Endothelial cell of umbilical vein (primary cell): ENCODE measurements around the gene ZNF516. TPM values are rescaled to one million over a fixed set of nuclear protein-coding genes. Genes with fewer than 3 reads are reported as not detected.

Source experiments
- BruUV-seq: library from RNA; stranded (reverse); fragments of 400-500 nt; replicated peaks from 2 replicates; lab custom pipeline; 2021; lab: Mats Ljungman, UMichigan
- CTCF ChIA-PET: fragments of 300-600, 350-600 bp; sonication (Branson Sonifier 250); formaldehyde crosslinking; loops from one replicate; lab custom pipeline; 2021; ENCODE audit warnings: antibody characterized with exemption, inconsistent platforms; lab: Charles Lee
- POLR2A ChIA-PET: fragments of 300-600, 350-600 bp; sonication (Branson Sonifier 250); formaldehyde crosslinking; loops from one replicate; lab custom pipeline; 2021; ENCODE audit warnings: antibody characterized with exemption, inconsistent platforms; lab: Charles Lee
- DNase-seq: peaks from one replicate; pipeline ENCODE4 v3.0.0-alpha.2; 2011; ENCODE audit warnings: low read depth, low spot score
- FAIRE-seq: peaks from 2 replicates; lab custom pipeline; 2011; peaks lifted over from hg19 to GRCh38; lab: Jason Lieb, UNC
- H2AFZ ChIP-seq: 2 replicates; pipeline ENCODE4 v1.6.0; 2012; ENCODE audit warnings: low read depth, low read length, control low read depth, inconsistent platforms
- H3K27ac ChIP-seq: 2 replicates; pipeline ENCODE4 v1.5.1; 2011; ENCODE audit warnings: low read depth, mild to moderate bottlenecking, control low read depth, low read length, moderate library complexity; ENCODE audit not compliant: insufficient read depth
- H3K27me3 ChIP-seq, 2 experiments: 2 replicates each; pipeline versions ENCODE4 v1.6.0 to v1.6.1; 2011; ENCODE audit warnings: low read length in 2 of 2, mixed read lengths in 1 of 2; ENCODE audit not compliant: control insufficient read depth in 2 of 2, insufficient read depth in 2 of 2
- H3K36me3 ChIP-seq, 2 experiments: 2 replicates in 1 of 2; 3 replicates in 1 of 2; pipeline ENCODE4 v1.5.1; 2011; ENCODE audit warnings: low read length in 2 of 2, mild to moderate bottlenecking in 1 of 2, moderate library complexity in 1 of 2; ENCODE audit not compliant: control insufficient read depth in 2 of 2, insufficient read depth in 2 of 2; ENCODE audit errors: extremely low read depth in 1 of 2
- H3K4me1 ChIP-seq: 3 replicates; pipeline ENCODE4 v1.5.1; 2011; ENCODE audit warnings: mild to moderate bottlenecking, low read length; ENCODE audit not compliant: control insufficient read depth, insufficient read depth; ENCODE audit errors: extremely low read depth
- H3K4me2 ChIP-seq: 2 replicates; pipeline ENCODE4 v1.6.1; 2011; ENCODE audit warnings: low read length, control low read depth, mixed read lengths; ENCODE audit not compliant: insufficient read depth
- H3K4me3 ChIP-seq, 3 experiments: fragments of 200-600 bp in 1 of 3; sonication (generic), shearing (Covaris generic) in 1 of 3; replicated peaks in 1 of 3; 2 replicates each; pipeline ENCODE4 v1.5.1; 2011 to 2016; ENCODE audit warnings: control low read depth in 3 of 3, low read length in 3 of 3, mild to moderate bottlenecking in 2 of 3, inconsistent platforms in 1 of 3, low read depth in 1 of 3, moderate library complexity in 1 of 3; ENCODE audit not compliant: insufficient read depth in 1 of 3
- H3K79me2 ChIP-seq: 2 replicates; pipeline ENCODE4 v1.6.0; 2012; ENCODE audit warnings: low read length, inconsistent platforms; ENCODE audit not compliant: control insufficient read depth, insufficient read depth
- H3K9ac ChIP-seq: replicated peaks from 2 replicates; pipeline ENCODE3; 2011; ENCODE audit warnings: low read length, control low read depth; ENCODE audit not compliant: insufficient read depth; ENCODE audit errors: extremely low read depth
- H3K9me1 ChIP-seq: replicated peaks from 3 replicates; pipeline ENCODE4 v1.6.0; 2011; ENCODE audit warnings: mild to moderate bottlenecking, low read length; ENCODE audit not compliant: control insufficient read depth, insufficient read depth; ENCODE audit errors: extremely low read depth
- H3K9me3 ChIP-seq: replicated peaks from 2 replicates; pipeline ENCODE4 v1.5.1; 2012; ENCODE audit warnings: low read length, inconsistent platforms; ENCODE audit not compliant: control insufficient read depth, insufficient read depth
- H4K20me1 ChIP-seq: replicated peaks from 2 replicates; pipeline ENCODE3; 2011; ENCODE audit warnings: mild to moderate bottlenecking, low read length; ENCODE audit not compliant: control insufficient read depth, insufficient read depth; ENCODE audit errors: extremely low read depth
- EZH2 ChIP-seq: IDR thresholded peaks from 2 replicates; pipeline ENCODE4 v1.6.1; 2012; ENCODE audit warnings: borderline replicate concordance, low read depth, mild to moderate bottlenecking, moderate library complexity, low read length, inconsistent platforms; ENCODE audit not compliant: severe bottlenecking
- FOS ChIP-seq: IDR thresholded peaks from 2 replicates; pipeline ENCODE4 v1.6.1; 2011; ENCODE audit warnings: mild to moderate bottlenecking, low read length, moderate library complexity, borderline replicate concordance; ENCODE audit not compliant: insufficient read depth
- GATA2 ChIP-seq: IDR thresholded peaks from 2 replicates; pipeline ENCODE4 v1.7.0; 2011; ENCODE audit warnings: low read depth, mild to moderate bottlenecking, moderate library complexity, mixed read lengths, low read length; ENCODE audit not compliant: insufficient read length, insufficient read depth
- JUN ChIP-seq: IDR thresholded peaks from 2 replicates; pipeline ENCODE4 v1.6.1; 2011; ENCODE audit warnings: borderline replicate concordance, low read depth; ENCODE audit not compliant: insufficient read length, insufficient read depth
- MYC ChIP-seq: IDR thresholded peaks from one replicate; pipeline ENCODE4 v1.6.1; 2011; ENCODE audit warnings: mild to moderate bottlenecking, low read depth, low read length
- POLR2A ChIP-seq: IDR thresholded peaks from 2 replicates; pipeline ENCODE4 v1.6.1; 2012; ENCODE audit warnings: low read depth, mild to moderate bottlenecking, control low read depth, low read length
- POLR2AphosphoS5 ChIP-seq: IDR thresholded peaks from 2 replicates; pipeline ENCODE4 v1.6.1; 2012; ENCODE audit warnings: low read depth, mild to moderate bottlenecking, control low read depth, low read length, moderate library complexity; ENCODE audit not compliant: insufficient read depth
- dilution Hi-C: fragments of 300-500 bp; cut with MboI; formaldehyde crosslinking; loops from one replicate; pipeline ENCODE4 v1.15.0; 2019; ENCODE audit warnings: low sequenced_read_pairs; ENCODE audit not compliant: extremely low pct_ligation_motif_present
- intact Hi-C: fragments of 100-400 bp; cut with micrococcal nuclease; formaldehyde crosslinking; loops from one replicate; pipeline ENCODE4 v1.10.0; 2022
- polyA plus RNA-seq, 4 experiments: library from polyadenylated mRNA; depleted of rRNA in 3 of 4; stranded (reverse) in 3 of 4; unstranded in 1 of 4; fragments of >200 nt; gene quantifications; 2 replicates each; pipeline versions ENCODE4 v1.2.1 to v1.2.3, GENCODE V29; 2011 to 2012; ENCODE audit warnings: missing spikeins in 1 of 4
- total RNA-seq: library from RNA; stranded (reverse); gene quantifications from 2 replicates; pipeline ENCODE4 v1.2.3, GENCODE V29; 2021
- TF ChIP-seq, protein P1 (sequence below), 2 donors: IDR thresholded peaks; 1 replicate in 1 of 2; 2 replicates in 1 of 2; pipeline ENCODE4 v1.5.1; 2011; ENCODE audit warnings: low read length in 2 of 2, mild to moderate bottlenecking in 2 of 2, moderate library complexity in 2 of 2, control low read depth in 1 of 2, inconsistent platforms in 1 of 2, low read depth in 1 of 2; ENCODE audit not compliant: insufficient read depth in 1 of 2; ENCODE audit errors: extremely low read depth in 1 of 2
- TF ChIP-seq, protein P2 (sequence below): IDR thresholded peaks from 2 replicates; pipeline ENCODE4 v1.6.1; 2011; ENCODE audit not compliant: insufficient read depth, insufficient read length

ZNF516 gene
- total and polyA plus RNA-seq, 2 donors (not counting 3 experiments of a cell fraction or from before 2014, with no cell fraction given), result 3.6 to 19.1 TPM

DNA sequence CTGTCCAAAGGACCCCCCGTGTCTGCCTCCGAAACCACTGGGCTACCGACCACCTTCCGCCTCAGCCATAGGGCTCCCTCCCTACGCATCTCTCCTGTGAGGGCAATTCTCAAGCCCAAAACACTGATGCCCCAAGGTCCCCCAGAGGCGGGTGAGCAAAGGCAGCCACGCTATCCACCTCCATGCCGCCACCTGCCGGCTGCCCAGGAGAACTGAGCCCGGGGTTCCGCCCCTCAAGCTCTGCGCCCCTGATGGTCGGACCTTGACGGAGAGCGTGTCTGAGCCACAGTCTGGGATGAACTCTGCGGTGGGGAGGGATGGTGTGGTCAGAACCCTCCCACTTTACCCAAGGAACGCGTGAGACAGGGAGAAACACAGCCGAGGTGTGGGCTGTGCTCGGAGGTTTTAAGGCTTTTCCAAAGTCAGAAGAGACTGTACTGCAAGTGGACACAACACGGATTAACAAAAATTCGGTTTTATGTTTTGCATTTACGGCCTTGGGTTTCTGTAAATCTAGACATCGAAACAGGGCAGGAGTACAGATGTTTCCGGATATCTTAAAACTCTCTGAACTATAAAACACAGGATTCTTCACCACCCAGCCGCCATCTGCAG is 114.1 kb downstream of the ZNF516 start:
- DNase-seq (no peak), FAIRE-seq (no peak)
- Histone ChIP-seq H3K9me3 (no peaks in the 10 kb centered on the region), H3K9ac (no peak overlapping the region), H3K27me3 (no peaks in the 10 kb centered on the region), H3K4me1 (no peaks in the 10 kb centered on the region), H3K4me2 (no peak overlapping the region), H3K9me1 (no peaks in the 10 kb centered on the region), H3K79me2 (no peaks in the 10 kb centered on the region), H4K20me1 (no peaks in the 10 kb centered on the region), H2AFZ (no peak overlapping the region), H3K4me3 (no peak overlapping the region), H3K36me3 (no peaks in the 10 kb centered on the region), H3K27ac (no peak overlapping the region)
- intact Hi-C loops (no loop called here), dilution Hi-C loops (no loop called here)
- no TSS peak for BruUV-seq
- TF ChIP-seq, protein P1, sequence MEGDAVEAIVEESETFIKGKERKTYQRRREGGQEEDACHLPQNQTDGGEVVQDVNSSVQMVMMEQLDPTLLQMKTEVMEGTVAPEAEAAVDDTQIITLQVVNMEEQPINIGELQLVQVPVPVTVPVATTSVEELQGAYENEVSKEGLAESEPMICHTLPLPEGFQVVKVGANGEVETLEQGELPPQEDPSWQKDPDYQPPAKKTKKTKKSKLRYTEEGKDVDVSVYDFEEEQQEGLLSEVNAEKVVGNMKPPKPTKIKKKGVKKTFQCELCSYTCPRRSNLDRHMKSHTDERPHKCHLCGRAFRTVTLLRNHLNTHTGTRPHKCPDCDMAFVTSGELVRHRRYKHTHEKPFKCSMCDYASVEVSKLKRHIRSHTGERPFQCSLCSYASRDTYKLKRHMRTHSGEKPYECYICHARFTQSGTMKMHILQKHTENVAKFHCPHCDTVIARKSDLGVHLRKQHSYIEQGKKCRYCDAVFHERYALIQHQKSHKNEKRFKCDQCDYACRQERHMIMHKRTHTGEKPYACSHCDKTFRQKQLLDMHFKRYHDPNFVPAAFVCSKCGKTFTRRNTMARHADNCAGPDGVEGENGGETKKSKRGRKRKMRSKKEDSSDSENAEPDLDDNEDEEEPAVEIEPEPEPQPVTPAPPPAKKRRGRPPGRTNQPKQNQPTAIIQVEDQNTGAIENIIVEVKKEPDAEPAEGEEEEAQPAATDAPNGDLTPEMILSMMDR (IDR thresholded peaks at IDR 0.05; ENCODE audit: extremely low read depth in 1 of 2, insufficient read depth in 1 of 2, low read depth in 1 of 2, low read length in 2 of 2), result peak; percentile 52 to 59
- no peak for TF ChIP-seq GATA2
- TF ChIP-seq POLR2A, result no peak
- CTCF ChIA-PET, result interaction anchor here (0.7 to 1.3 kb wide), 5 partner anchors 15 to 321 kb away, joined by 3 read pairs; no protein-coding TSS in a partner anchor
- POLR2A ChIA-PET, result no interaction called here

DNA sequence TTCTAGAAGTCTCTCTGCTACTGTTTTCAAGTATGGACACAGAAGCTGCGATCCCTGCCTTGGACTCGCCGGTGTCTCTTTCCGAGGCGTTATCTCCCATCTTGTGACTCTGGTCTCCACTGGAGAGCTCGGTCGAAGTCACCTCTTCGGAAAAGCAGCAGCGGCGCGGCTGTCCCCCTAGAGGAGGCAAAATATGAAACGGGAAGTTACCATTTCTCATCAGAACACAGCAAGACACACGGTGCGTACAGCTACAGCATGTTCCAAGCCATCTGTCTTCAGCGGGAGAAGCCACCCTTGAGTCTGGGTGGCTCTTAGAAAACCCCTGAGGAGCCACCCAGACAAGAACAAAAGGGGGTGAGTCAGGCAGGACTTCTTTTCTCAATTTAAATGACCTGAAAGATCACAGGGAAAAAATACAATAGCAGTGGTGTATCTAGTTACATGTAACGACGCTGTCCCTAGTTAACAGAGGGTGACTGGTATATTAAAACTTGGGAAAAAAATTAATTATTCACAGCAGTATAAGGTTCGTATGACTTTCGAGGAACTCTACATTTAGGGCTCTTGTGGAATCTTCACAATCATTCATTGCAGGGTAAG is 114.8 kb downstream of the ZNF516 start:
- no peaks in the 10 kb centered on the region for H3K9me1 ChIP-seq
- intact Hi-C loops (no loop called here), dilution Hi-C loops (no loop called here)
- no peak overlapping the region for H3K27ac ChIP-seq
- ChIA-PET CTCF (interaction anchor here (1.0 to 1.3 kb wide), 3 partner anchors 15 to 29 kb away, joined by 3 read pairs; no protein-coding TSS in a partner anchor), POLR2A (no interaction called here)
- no peak overlapping the region for H3K4me2 ChIP-seq
- FAIRE-seq (no peak), DNase-seq (no peak)
- H3K79me2 ChIP-seq, result no peaks in the 10 kb centered on the region
- H3K9ac ChIP-seq, result no peak overlapping the region
- no TSS peak for BruUV-seq
- no peaks in the 10 kb centered on the region for H3K27me3 ChIP-seq
- H2AFZ ChIP-seq, result no peak overlapping the region
- H3K4me1 ChIP-seq, result no peaks in the 10 kb centered on the region
- H3K36me3 ChIP-seq, result no peaks in the 10 kb centered on the region
- no peaks in the 10 kb centered on the region for H4K20me1 ChIP-seq
- no peak overlapping the region for H3K4me3 ChIP-seq
- no peaks in the 10 kb centered on the region for H3K9me3 ChIP-seq
- TF ChIP-seq FOS (no peak), EZH2 (no peak), GATA2 (no peak), POLR2A (no peak), JUN (no peak), POLR2AphosphoS5 (no peak), MYC (no peak)
- TF ChIP-seq, protein P2, sequence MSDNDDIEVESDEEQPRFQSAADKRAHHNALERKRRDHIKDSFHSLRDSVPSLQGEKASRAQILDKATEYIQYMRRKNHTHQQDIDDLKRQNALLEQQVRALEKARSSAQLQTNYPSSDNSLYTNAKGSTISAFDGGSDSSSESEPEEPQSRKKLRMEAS, result no peak
- TF ChIP-seq, protein P1 (IDR thresholded peaks at IDR 0.05; ENCODE audit: extremely low read depth in 1 of 2, insufficient read depth in 1 of 2, low read depth in 1 of 2, low read length in 2 of 2), result no peak
